ENCODE data around the gene PANK3. TPM values are rescaled to one million over a fixed set of nuclear protein-coding genes. Genes with fewer than 3 reads are reported as not detected.

PANK3 gene
- 10 to 100 TPM in 1 of 3 donors, 1 to 10 TPM in 2; 4.6 to 13.1 (median 7.1) TPM for polyA plus RNA-seq

DNA sequence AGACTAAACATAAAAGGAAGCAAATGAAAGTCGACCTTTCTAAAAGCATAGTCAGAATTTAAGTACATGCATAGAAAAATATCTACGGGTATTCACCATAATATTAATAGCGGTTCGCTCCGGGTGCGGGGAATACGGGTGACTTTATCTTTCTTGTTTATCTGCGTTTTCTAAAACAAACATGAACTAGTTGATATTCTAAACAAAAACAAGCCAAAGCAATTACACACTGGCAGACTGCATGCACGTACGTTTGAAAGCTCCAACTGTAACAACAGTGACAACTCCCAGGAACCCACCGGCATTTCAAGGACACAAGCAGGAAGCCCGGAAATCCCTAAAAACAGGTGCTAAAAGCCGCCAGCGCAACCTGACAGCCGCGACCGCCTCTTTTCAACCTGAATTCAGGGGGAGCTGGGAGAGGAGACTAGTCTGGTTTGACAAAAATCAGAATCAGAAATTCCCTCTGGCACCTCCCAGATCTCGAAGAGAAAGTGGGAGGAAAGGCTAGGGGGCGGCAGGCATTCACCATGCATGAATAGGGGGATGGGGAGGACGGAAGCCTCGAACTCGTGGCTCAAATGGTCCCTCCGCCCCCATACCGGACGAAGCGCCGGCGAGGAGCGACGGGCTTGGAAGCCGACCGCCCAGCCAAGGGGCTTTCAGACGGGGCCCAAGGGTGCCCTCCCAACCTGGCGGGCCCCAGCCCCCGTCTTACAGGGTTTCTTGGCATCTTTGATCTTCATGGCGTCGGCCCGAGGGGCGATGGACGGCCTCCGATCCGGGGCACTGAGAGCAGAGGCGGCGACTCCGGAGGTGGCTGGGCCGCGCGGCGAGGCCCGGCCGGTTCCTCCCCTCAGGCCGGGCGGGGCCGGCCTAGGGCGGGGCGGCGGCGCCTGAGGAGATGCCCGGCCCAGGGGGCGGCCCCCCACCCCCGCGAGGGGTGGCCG lies at the start of gene PANK3:
Gene PANK3, minus strand, starts transcription at position 831 of the 950 bp plus-strand sequence. Its CDS starts 85 bp downstream, at position 746.
- Mint-ChIP-seq H3K27ac (peak within 1 kb of the TSS; percentile 89 to 99 (median 97)), H3K9me3 (no peaks in the 10 kb centered on the region), H3K36me3 (no peaks in the 10 kb centered on the region), H3K27me3 (ENCODE audit: low read depth in 3 of 3) (peaks cover 2 to 9% (median 7%) of the 10 kb centered on the region in 3 donors), H3K4me3 (peak within 1 kb of the TSS; percentile 90 to 98 (median 93)), H3K4me1 (peaks cover 46 to 52% of the 10 kb centered on the region in 2 donors)
- no peak for DNase-seq

DNA sequence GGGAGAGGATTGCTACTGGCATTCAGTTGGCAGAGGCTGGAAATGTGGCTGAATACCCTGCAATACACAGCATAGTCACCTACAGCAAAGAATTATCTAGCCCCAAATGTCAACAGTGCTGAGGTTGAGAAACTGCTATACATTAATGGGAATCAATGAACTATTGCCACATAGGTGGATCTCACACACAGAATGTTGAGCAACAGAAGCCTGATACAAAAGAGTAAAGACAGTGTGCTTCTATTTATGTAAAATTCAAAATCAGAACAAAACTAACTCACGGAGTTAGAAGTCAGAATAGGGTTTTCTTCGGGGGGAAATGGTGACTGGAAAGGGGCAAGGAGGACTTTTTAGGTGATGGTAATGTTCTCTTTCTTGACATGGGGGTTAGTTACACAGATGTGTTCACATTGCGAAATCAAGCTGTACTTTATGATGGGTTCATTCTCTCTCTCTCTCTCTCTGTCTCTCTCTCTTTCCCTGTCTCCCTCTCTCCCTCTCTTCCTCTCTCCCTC lies 45.7 kb upstream of the PANK3 start:
- H3K27me3 Mint-ChIP-seq (ENCODE audit: low read depth in 3 of 3), result peaks cover 2 to 13% (median 2%) of the 10 kb centered on the region in 3 donors
- peaks cover 0 to 2% (median 0%) of the 10 kb centered on the region in 6 donors for H3K9me3 Mint-ChIP-seq
- H3K27ac Mint-ChIP-seq, result no peak overlapping the region
- no peaks in the 10 kb centered on the region for H3K4me1 Mint-ChIP-seq
- peaks cover 0 to 8% (median 0%) of the 10 kb centered on the region in 3 donors for H3K36me3 Mint-ChIP-seq
- DNase-seq, result no peak
- H3K4me3 Mint-ChIP-seq, result no peak overlapping the region

DNA sequence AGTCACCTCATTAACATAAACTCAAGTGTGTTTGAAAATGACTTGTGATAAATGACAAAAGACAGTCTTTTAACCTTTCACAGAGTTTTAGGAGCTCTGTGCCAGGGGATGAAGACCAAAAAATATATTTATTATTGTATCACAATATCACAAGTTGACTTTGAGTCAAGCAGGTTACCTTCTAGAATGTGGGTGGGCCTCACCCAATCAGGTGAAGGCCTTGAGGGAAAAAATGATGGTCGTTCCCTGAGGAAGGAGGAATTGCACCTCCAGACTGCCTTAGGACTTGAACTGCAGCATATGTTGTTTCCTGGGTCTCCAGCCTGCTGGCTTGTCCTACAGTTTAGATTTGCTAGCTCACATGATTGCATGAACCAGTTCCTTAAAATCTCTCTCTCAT lies 41.6 kb upstream of the PANK3 start:
- H3K36me3 Mint-ChIP-seq, result no peaks in the 10 kb centered on the region
- H3K4me1 Mint-ChIP-seq, result no peaks in the 10 kb centered on the region
- H3K27me3 Mint-ChIP-seq (ENCODE audit: low read depth in 3 of 3), result peaks cover 0 to 12% (median 1%) of the 10 kb centered on the region in 3 donors
- no peak for DNase-seq
- H3K27ac Mint-ChIP-seq, result no peak overlapping the region
- no peaks in the 10 kb centered on the region for H3K9me3 Mint-ChIP-seq
- no peak overlapping the region for H3K4me3 Mint-ChIP-seq

DNA sequence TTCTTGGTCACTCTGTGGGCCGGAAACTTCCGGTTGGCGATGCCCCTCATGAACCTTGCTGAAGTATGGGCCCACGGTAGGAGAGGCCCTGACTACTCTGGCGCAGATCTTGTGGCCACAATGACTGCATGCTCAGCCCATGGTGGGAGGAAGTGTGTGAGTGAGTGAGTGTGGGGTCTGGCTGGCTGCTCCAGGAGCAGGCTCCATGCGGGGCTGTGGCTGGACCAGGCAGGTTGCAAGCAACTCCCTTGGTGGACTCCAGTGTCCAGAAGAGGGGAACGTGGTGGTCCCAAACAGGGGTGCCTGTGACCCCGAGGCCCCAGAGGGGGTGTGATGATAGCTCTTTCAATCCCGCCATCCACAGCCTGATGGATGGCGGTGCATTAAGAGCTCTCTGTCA lies 35.5 kb upstream of the PANK3 start:
- no peak for DNase-seq
- Mint-ChIP-seq H3K27ac (no peak overlapping the region), H3K27me3 (ENCODE audit: low read depth in 3 of 3) (peaks cover 0 to 4% (median 3%) of the 10 kb centered on the region in 3 donors), H3K4me3 (no peak overlapping the region), H3K36me3 (no peaks in the 10 kb centered on the region), H3K4me1 (peaks cover 12 to 17% of the 10 kb centered on the region in 2 donors), H3K9me3 (no peaks in the 10 kb centered on the region)

DNA sequence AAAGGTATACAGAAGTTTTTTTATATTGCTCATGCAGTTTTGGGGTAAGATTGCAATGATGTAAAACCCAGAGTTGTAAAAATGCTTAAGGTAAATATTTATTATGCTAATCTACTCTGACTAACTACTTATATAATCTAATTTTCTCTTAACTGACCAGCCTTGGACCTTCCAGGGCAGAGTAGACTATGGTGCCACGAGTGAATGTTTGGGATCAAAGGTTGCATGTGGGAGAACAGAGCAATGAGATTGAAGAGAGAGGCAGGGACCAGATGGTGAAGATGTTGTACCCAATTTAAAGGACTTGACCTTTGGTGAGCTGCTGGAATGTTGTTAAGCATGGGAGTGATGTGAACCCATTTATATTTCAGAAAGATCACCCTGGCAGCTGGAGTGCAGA lies 34.8 kb upstream of the PANK3 start:
- Mint-ChIP-seq H3K27me3 (ENCODE audit: low read depth in 3 of 3) (peaks cover 0 to 4% (median 1%) of the 10 kb centered on the region in 3 donors), H3K4me1 (peaks cover 12 to 17% of the 10 kb centered on the region in 2 donors), H3K27ac (peak overlapping the region in 2 of 6 donors; percentile 50 to 71), H3K36me3 (no peaks in the 10 kb centered on the region), H3K4me3 (peak overlapping the region in 1 of 5 donors; percentile 2), H3K9me3 (no peaks in the 10 kb centered on the region)
- DNase-seq, result no peak

DNA sequence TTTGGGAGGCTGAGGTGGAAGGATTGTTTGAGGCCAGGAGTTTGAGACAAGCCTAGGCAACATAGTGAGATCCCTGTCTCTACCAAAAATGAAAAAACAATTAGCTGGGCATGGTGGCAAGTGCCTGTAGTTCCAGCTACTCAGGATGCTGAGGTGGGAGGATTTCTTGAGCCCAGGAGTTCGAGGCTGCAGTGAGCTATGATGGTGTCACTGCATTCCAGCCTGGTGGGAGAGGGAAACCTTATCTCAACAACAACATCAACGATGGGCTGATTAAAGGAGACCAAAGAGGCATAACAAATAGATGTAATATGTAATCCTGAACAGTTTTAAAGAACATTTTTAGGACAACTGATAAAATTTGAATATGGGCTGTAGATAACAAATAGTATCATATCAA lies 34.2 kb upstream of the PANK3 start:
- Mint-ChIP-seq H3K36me3 (no peaks in the 10 kb centered on the region), H3K27me3 (ENCODE audit: low read depth in 3 of 3) (peaks cover 0 to 1% (median 0%) of the 10 kb centered on the region in 3 donors), H3K4me3 (peak overlapping the region; percentile 30 to 78 (median 65)), H3K9me3 (no peaks in the 10 kb centered on the region), H3K27ac (peak overlapping the region; percentile 82 to 94 (median 90)), H3K4me1 (peaks cover 12 to 17% of the 10 kb centered on the region in 2 donors)
- DNase-seq, result no peak

DNA sequence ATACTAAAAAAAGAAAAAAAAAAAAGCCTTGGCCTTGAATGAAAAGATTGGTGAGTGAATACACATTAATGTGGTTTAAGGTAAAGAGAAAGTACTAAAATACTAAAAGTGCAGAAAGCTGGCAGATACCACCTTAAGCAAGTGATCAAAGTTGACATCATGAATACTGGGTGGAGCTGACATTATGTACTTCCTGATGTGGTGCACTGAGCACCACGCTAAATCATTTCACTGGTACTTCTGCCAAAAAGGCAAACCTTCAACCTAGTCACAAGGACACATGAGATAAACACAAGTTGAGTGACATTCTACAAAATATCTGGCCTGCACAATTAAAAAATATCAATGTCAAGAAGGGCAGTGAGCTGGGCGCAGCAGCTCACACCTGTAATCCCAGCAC lies 33.8 kb upstream of the PANK3 start:
- peak; percentile 32 to 48 (median 37) for DNase-seq
- Mint-ChIP-seq H3K4me3 (peak overlapping the region; percentile 30 to 78 (median 65)), H3K36me3 (no peaks in the 10 kb centered on the region), H3K27ac (peak overlapping the region; percentile 82 to 94 (median 90)), H3K4me1 (peaks cover 12 to 17% of the 10 kb centered on the region in 2 donors), H3K27me3 (ENCODE audit: low read depth in 3 of 3) (peaks cover 0 to 1% (median 0%) of the 10 kb centered on the region in 3 donors), H3K9me3 (no peaks in the 10 kb centered on the region)

DNA sequence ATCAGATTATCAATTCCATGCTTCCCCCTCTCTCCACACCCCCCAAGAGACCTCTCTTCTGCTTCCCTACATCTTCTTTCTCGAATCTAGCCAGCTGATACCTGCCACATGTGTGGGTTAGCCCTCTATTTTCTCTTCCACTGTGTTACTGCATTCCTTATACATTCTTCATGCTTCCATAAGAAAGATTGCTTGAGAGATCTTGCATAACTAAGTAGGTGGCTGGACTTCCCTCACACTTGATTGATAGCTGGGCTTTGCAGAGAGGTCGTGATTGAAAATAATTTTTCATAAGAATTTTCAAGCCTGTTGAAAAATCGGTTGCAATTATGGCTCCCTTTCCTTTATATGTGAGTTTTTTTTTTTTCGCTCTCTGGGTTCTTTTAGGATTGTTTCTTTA lies 33.0 kb upstream of the PANK3 start:
- H3K4me1 Mint-ChIP-seq, result peaks cover 12 to 17% of the 10 kb centered on the region in 2 donors
- no peak for DNase-seq
- H3K36me3 Mint-ChIP-seq, result no peaks in the 10 kb centered on the region
- no peaks in the 10 kb centered on the region for H3K9me3 Mint-ChIP-seq
- peaks cover 0 to 1% (median 0%) of the 10 kb centered on the region in 3 donors for H3K27me3 Mint-ChIP-seq (ENCODE audit: low read depth in 3 of 3)
- no peak overlapping the region for H3K4me3 Mint-ChIP-seq
- H3K27ac Mint-ChIP-seq, result peak overlapping the region in 1 of 6 donors; percentile 65

DNA sequence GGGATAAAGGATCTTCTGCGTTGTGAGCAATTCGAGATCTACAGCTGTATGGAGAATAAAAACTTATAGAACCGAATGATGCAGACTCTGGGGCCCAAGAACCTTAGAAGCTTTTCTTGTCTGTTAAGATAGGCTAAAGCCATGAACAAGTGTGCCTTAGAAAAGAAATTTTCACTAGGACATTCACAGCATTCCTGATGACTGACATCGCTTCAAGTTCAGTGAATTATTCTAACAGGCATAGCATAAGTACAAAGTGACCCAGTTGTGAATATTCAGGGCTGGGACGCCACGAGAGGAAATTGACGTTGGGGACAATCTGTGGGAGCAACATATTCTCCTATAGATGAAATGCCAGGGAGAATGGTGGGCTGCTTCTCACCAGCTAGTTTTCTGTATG lies 32.0 kb upstream of the PANK3 start:
- Mint-ChIP-seq H3K36me3 (no peaks in the 10 kb centered on the region), H3K9me3 (no peaks in the 10 kb centered on the region), H3K27ac (no peak overlapping the region), H3K27me3 (ENCODE audit: low read depth in 3 of 3) (peaks cover 0 to 2% (median 1%) of the 10 kb centered on the region in 3 donors), H3K4me3 (no peak overlapping the region), H3K4me1 (peaks cover 12 to 17% of the 10 kb centered on the region in 2 donors)
- DNase-seq, result no peak

DNA sequence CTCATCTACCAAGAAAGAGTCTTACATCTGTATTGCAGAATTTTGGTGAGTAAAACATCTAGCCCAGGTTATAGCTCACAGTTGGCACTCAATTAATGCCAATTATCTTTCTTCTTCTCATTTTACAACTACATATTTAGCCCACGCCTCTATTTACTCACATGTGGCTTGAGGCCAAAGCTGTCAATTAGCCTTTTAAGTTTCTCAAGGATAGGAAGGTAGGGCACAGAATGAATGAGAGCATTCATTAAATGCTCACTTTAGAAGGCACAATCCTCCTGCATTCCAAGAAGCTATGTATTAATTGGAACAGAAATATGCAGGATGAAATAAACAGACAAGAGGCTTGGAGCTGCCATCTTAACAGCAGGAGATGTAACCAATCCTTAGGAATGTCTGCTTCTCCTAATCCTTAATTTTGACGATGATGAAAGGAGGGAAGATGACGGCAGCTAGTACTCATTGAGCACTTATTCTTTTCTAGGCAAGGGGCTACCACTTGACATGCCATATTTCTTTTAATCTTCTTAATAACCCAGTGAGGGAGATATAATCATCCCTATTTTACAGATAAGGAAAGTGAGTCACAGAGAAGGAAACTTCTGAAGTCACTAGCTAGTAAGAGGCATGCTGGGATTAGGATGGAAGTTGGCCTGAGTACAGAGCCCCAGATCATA lies 30.8 kb upstream of the PANK3 start:
- Mint-ChIP-seq H3K4me3 (no peak overlapping the region), H3K9me3 (no peaks in the 10 kb centered on the region), H3K4me1 (peaks cover 12 to 17% of the 10 kb centered on the region in 2 donors), H3K36me3 (no peaks in the 10 kb centered on the region), H3K27ac (no peak overlapping the region), H3K27me3 (ENCODE audit: low read depth in 3 of 3) (peaks cover 1 to 3% (median 2%) of the 10 kb centered on the region in 3 donors)
- DNase-seq, result no peak

DNA sequence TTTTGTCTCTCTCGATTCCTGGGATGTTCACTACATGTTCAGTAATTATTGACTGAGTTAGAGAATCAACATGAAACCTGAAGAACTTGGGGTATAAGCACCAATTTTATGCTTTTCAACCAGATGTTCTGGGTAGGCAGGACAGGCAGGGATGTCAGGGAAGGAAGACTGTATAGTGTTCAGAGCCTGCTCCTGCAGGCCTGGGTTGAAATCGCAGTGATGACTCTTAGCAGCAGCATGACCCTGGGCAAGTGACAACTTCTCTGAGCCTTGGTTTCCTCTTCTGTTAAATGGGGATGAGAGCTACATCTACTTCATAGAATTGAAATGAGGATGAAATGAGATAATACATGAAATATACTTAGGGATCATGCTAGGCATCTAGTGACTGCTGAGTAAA lies 29.7 kb upstream of the PANK3 start:
- DNase-seq, result no peak
- H3K27ac Mint-ChIP-seq, result no peak overlapping the region
- no peak overlapping the region for H3K4me3 Mint-ChIP-seq
- H3K4me1 Mint-ChIP-seq, result peaks cover 10 to 17% of the 10 kb centered on the region in 2 donors
- H3K27me3 Mint-ChIP-seq (ENCODE audit: low read depth in 3 of 3), result peaks cover 1 to 8% (median 2%) of the 10 kb centered on the region in 3 donors
- H3K36me3 Mint-ChIP-seq, result no peaks in the 10 kb centered on the region
- H3K9me3 Mint-ChIP-seq, result no peaks in the 10 kb centered on the region

DNA sequence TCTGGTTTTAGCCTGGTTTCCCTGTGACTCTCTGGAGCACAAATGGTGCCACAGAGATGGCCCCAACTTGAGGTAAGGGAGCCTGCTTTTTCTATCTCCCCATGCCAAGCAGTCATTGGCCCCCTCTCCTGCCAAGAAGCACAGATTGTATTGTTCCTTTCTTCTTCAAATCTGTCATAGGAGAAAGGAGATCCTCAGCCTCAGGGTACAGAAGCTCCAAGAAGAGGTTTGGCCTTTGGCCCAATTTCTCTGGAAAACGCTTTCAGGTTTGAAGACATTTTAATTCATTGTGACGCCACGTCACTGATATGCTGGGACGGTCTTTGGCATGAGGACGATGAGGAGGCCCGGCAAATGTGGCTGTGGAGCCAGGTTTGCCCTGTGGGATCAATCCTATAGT lies 29.2 kb upstream of the PANK3 start:
- no peaks in the 10 kb centered on the region for H3K9me3 Mint-ChIP-seq
- peaks cover 8 to 13% of the 10 kb centered on the region in 2 donors for H3K4me1 Mint-ChIP-seq
- H3K36me3 Mint-ChIP-seq, result no peaks in the 10 kb centered on the region
- no peak overlapping the region for H3K27ac Mint-ChIP-seq
- H3K27me3 Mint-ChIP-seq (ENCODE audit: low read depth in 3 of 3), result peaks cover 1 to 8% (median 2%) of the 10 kb centered on the region in 3 donors
- no peak for DNase-seq
- no peak overlapping the region for H3K4me3 Mint-ChIP-seq

DNA sequence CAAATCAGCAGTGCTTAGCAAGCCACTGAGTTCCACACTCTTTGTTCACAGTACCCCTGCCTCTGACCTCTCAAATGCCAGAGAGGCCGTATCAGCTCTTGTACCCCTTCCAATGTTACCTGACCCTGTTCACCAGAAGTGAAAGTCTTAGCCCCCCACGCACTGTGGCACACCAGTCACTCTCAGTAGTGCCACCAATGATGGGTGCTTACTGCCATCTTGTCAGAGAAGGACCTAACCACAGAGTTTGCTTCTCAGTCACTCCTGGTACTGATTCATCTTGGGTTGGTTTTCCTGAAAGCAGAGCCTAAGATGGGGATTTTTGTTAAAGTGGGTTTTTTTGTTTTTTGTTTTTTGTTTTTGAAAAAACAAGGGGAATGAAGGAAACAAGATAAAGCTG lies 28.8 kb upstream of the PANK3 start:
- Mint-ChIP-seq H3K36me3 (no peaks in the 10 kb centered on the region), H3K27me3 (ENCODE audit: low read depth in 3 of 3) (peaks cover 1 to 8% (median 2%) of the 10 kb centered on the region in 3 donors), H3K4me1 (peaks cover 4 to 9% of the 10 kb centered on the region in 2 donors)

More for the DNA sequence above, 28.8 kb upstream of the PANK3 start:
- H3K9me3 Mint-ChIP-seq, result no peaks in the 10 kb centered on the region
- H3K4me3 Mint-ChIP-seq, result no peak overlapping the region
- H3K27ac Mint-ChIP-seq, result no peak overlapping the region
- DNase-seq, result no peak

Measured in immature natural killer cell (primary cell).